SJSA1 (cell line): ENCODE data around the gene ZDHHC1. TPM values are rescaled to one million over a fixed set of nuclear protein-coding genes. Genes with fewer than 3 reads are reported as not detected.
"Not testable (repeated sequence)": the region's sequence is repeated elsewhere in the genome, so short reads cannot be mapped to it uniquely, and the experiment has no call there.

Source experiments
- DNase-seq, 2 experiments: peaks; one replicate each; pipeline ENCODE4 v3.0.0-alpha.2; 2015 to 2020; ENCODE audit warnings: low spot score in 2 of 2, low read depth in 1 of 2
- H3K27ac ChIP-seq: fragments of 250-450 bp; sonication (Bioruptor Pico); 2 replicates; pipeline ENCODE4 v1.5.1; 2020; ENCODE audit warnings: mild to moderate bottlenecking, moderate library complexity
- H3K27me3 ChIP-seq: fragments of 250-450 bp; sonication (Bioruptor Pico); replicated peaks from 2 replicates; pipeline ENCODE4 v1.5.1; 2020; ENCODE audit warnings: mild to moderate bottlenecking, moderate library complexity
- H3K36me3 ChIP-seq: fragments of 250-450 bp; sonication (Bioruptor Pico); 2 replicates; pipeline ENCODE4 v1.5.1; 2020; ENCODE audit warnings: mild to moderate bottlenecking
- H3K4me1 ChIP-seq: fragments of 250-450 bp; sonication (Bioruptor Pico); replicated peaks from 2 replicates; pipeline ENCODE4 v1.6.1; 2021; ENCODE audit warnings: mild to moderate bottlenecking
- H3K4me3 ChIP-seq: fragments of 250-450 bp; sonication (Bioruptor Pico); 2 replicates; pipeline ENCODE4 v1.5.1; 2020; ENCODE audit warnings: mild to moderate bottlenecking
- H3K9me3 ChIP-seq: fragments of 250-450 bp; sonication (Bioruptor Pico); replicated peaks from 2 replicates; pipeline ENCODE4 v1.5.1; 2020; ENCODE audit warnings: mild to moderate bottlenecking
- total RNA-seq: library from RNA; depleted of rRNA; stranded (reverse); fragments of >200 nt; shearing (Covaris generic); gene quantifications from 2 replicates; pipeline ENCODE4 v1.2.3, GENCODE V29; 2014; rRNA removed

ZDHHC1 gene
- total RNA-seq, 1 experiment from 2014 or later = 4.4 TPM

GRCh38 chr16:67352463-67352862 lies 63.8 kb downstream of the ZDHHC1 start:
- H3K27me3 ChIP-seq, H3K27ac ChIP-seq, H3K36me3 ChIP-seq, H3K4me3 ChIP-seq, H3K4me1 ChIP-seq, H3K9me3 ChIP-seq, DNase-seq: not testable (repeated sequence)

- DNase-seq = no peak
- no peaks in the 10 kb centered on the region for H3K4me1 ChIP-seq
- H3K27ac ChIP-seq = no peak overlapping the region
- H3K27me3 ChIP-seq = no peaks in the 10 kb centered on the region
- no peaks in the 10 kb centered on the region for H3K9me3 ChIP-seq
- no peak overlapping the region for H3K4me3 ChIP-seq
- H3K36me3 ChIP-seq = no peaks in the 10 kb centered on the region
Measured at GRCh38 chr16:67350324-67350723, 66.0 kb downstream of the ZDHHC1 start.

- Histone ChIP-seq H3K4me1 (no peaks in the 10 kb centered on the region), H3K9me3 (no peaks in the 10 kb centered on the region), H3K27me3 (no peaks in the 10 kb centered on the region), H3K27ac (no peak overlapping the region), H3K36me3 (no peaks in the 10 kb centered on the region), H3K4me3 (no peak overlapping the region)
- peak in 1 of 2 experiments; percentile 12 for DNase-seq
Measured at GRCh38 chr16:67349172-67349571, 67.1 kb downstream of the ZDHHC1 start.

GRCh38 chr16:67346341-67346740 lies 69.9 kb downstream of the ZDHHC1 start:
- Histone ChIP-seq H3K9me3 (no peaks in the 10 kb centered on the region), H3K36me3 (no peaks in the 10 kb centered on the region), H3K27ac (no peak overlapping the region), H3K27me3 (no peaks in the 10 kb centered on the region), H3K4me3 (no peak overlapping the region), H3K4me1 (peaks cover 3% of the 10 kb centered on the region; the same call in 1 of the 2 replicates)
- DNase-seq = no peak

- peaks cover 3% of the 10 kb centered on the region; the same call in 1 of the 2 replicates for H3K4me1 ChIP-seq
- no peak overlapping the region for H3K4me3 ChIP-seq
Measured at GRCh38 chr16:67345401-67345800, 70.9 kb downstream of the ZDHHC1 start.

More at GRCh38 chr16:67345401-67345800, 70.9 kb downstream of the ZDHHC1 start:
- no peaks in the 10 kb centered on the region for H3K9me3 ChIP-seq
- no peak overlapping the region for H3K27ac ChIP-seq
- DNase-seq = no peak
- H3K36me3 ChIP-seq = no peaks in the 10 kb centered on the region
- no peaks in the 10 kb centered on the region for H3K27me3 ChIP-seq

Other genes starting within 250 kb of the ZDHHC1 start
- 24.1 and 29.7 TPM in 2 replicates for gene NOL3, start 245.9 kb downstream of the ZDHHC1 start, total RNA-seq
- gene MATCAP1, start 232.5 kb downstream of the ZDHHC1 start, total RNA-seq = 8.1 and 11.3 TPM in 2 replicates
- not detected in 2 replicates for gene EXOC3L1, start 226.3 kb downstream of the ZDHHC1 start, total RNA-seq
- 77.0 and 93.8 TPM in 2 replicates for gene E2F4, start 224.3 kb downstream of the ZDHHC1 start, total RNA-seq
- gene ELMO3, start 217.3 kb downstream of the ZDHHC1 start, total RNA-seq = 0.72 and 1.1 TPM in 2 replicates
- gene TMEM208, start 189.3 kb downstream of the ZDHHC1 start, total RNA-seq = 38.7 and 38.9 TPM in 2 replicates
- gene FHOD1, start 169.0 kb downstream of the ZDHHC1 start, total RNA-seq = 15.8 and 18.5 TPM in 2 replicates
- 1.2 and 1.6 TPM in 2 replicates for gene SLC9A5, start 167.5 kb downstream of the ZDHHC1 start, total RNA-seq
- 5.0 and 15.1 TPM in 2 replicates for gene PLEKHG4, start 136.9 kb downstream of the ZDHHC1 start, total RNA-seq
- 0.03 TPM in 1 of 2 replicates, not detected in the other for gene KCTD19, start 89.7 kb downstream of the ZDHHC1 start, total RNA-seq
- gene LRRC36, start 89.7 kb downstream of the ZDHHC1 start, total RNA-seq = not detected in 2 replicates
- gene TPPP3, start 23.0 kb downstream of the ZDHHC1 start, total RNA-seq = not detected in 2 replicates
- gene HSD11B2, start 14.6 kb upstream of the ZDHHC1 start, total RNA-seq = not detected in 2 replicates
- 80.5 and 83.5 TPM in 2 replicates for gene ATP6V0D1, start 64.7 kb upstream of the ZDHHC1 start, total RNA-seq
- not detected in 2 replicates for gene AGRP, start 67.1 kb upstream of the ZDHHC1 start, total RNA-seq
- gene RIPOR1, start 112.4 kb upstream of the ZDHHC1 start, total RNA-seq = 20.1 and 24.8 TPM in 2 replicates
- gene CTCF, start 146.0 kb upstream of the ZDHHC1 start, total RNA-seq = 26.6 and 39.1 TPM in 2 replicates
- gene CARMIL2, start 228.7 kb upstream of the ZDHHC1 start, total RNA-seq = 5.2 and 7.6 TPM in 2 replicates
- 22.6 and 33.0 TPM in 2 replicates for gene ACD, start 243.8 kb upstream of the ZDHHC1 start, total RNA-seq
- 0.26 TPM in 1 of 2 replicates, not detected in the other for gene PARD6A, start 244.5 kb upstream of the ZDHHC1 start, total RNA-seq